MM.1S (cell line): Measurements from ENCODE around the gene NSD2.

Experiments used
- CTCF ChIP-seq: fragments of 300-600 bp; sonication (generic); IDR thresholded peaks from 2 replicates; pipeline ENCODE4 v1.5.1; 2016; ENCODE audit warnings: antibody characterized with exemption, low read length, mixed read lengths
- EZH2 ChIP-seq: fragments of 300-600 bp; sonication (generic); optimal IDR thresholded peaks from 2 replicates; pipeline ENCODE3; 2017; ENCODE audit warnings: low read depth, mild to moderate bottlenecking, antibody characterized with exemption, low read length, mixed read lengths

- no peak for TF ChIP-seq CTCF
- TF ChIP-seq EZH2, result no peak
Measured at GRCh38 chr4:1896658-1896991, 25.4 kb downstream of the NSD2 start.
